ENCODE data around the gene DDX41.

Gene DDX41

GRCh38 chr5:177524539-177524900 is 7.8 kb upstream of the DDX41 start:
- TF ChIP-seq CTCF (conservative IDR thresholded peaks at IDR 0.05; ENCODE audit: low read length) (no peak), EZH2phosphoT487 (IDR thresholded peaks at IDR 0.05; ENCODE audit: borderline replicate concordance) (no peak)
- peaks cover 7% of the 10 kb centered on the region for H3K4me1 ChIP-seq (ENCODE audit: insufficient read depth, low read length, poor library complexity, severe bottlenecking)
- H2AFZ ChIP-seq (ENCODE audit: low read length) = no peak overlapping the region
- no peak overlapping the region for H3K9ac ChIP-seq (ENCODE audit: low read depth, low read length, poor library complexity, severe bottlenecking)
- H3F3A ChIP-seq (ENCODE audit: low read depth) = no peaks in the 10 kb centered on the region
- no peaks in the 10 kb centered on the region for H3K9me2 ChIP-seq (replicated peaks; ENCODE audit: low read depth, low read length)
- no peaks in the 10 kb centered on the region for H4K20me1 ChIP-seq (ENCODE audit: insufficient read depth, low read length, poor library complexity, severe bottlenecking)
- H3K4me2 ChIP-seq (ENCODE audit: low read depth, low read length, poor library complexity, severe bottlenecking) = no peak overlapping the region
- H3K4me3 ChIP-seq (ENCODE audit: low read length, poor library complexity, severe bottlenecking) = no peak overlapping the region
- no peaks in the 10 kb centered on the region for H3K9me3 ChIP-seq (ENCODE audit: insufficient read depth, low read depth, low read length)
- peaks cover 3% of the 10 kb centered on the region; the same call in 1 of the 2 replicates for H3K36me3 ChIP-seq (ENCODE audit: insufficient read depth, low read length)
- no peaks in the 10 kb centered on the region for H3K27me3 ChIP-seq (ENCODE audit: insufficient read depth, low read length, poor library complexity, severe bottlenecking)
- no peaks in the 10 kb centered on the region; the same call in 1 of the 2 replicates for H3K79me2 ChIP-seq (ENCODE audit: insufficient read depth, low read length)

- H4K20me1 ChIP-seq (ENCODE audit: insufficient read depth, low read length, poor library complexity, severe bottlenecking) = no peaks in the 10 kb centered on the region
- no peak overlapping the region for H3K9ac ChIP-seq (ENCODE audit: low read depth, low read length, poor library complexity, severe bottlenecking)
- peaks cover 3% of the 10 kb centered on the region; the same call in 1 of the 2 replicates for H3K36me3 ChIP-seq (ENCODE audit: insufficient read depth, low read length)
Measured at GRCh38 chr5:177523711-177524538, 7.2 kb upstream of the DDX41 start.

GRCh38 chr5:177520916-177521513 is 4.3 kb upstream of the DDX41 start:
- Histone ChIP-seq H3K79me2 (ENCODE audit: insufficient read depth, low read length) (peaks cover 10% of the 10 kb centered on the region; the same call in 1 of the 2 replicates), H3K9me3 (ENCODE audit: insufficient read depth, low read depth, low read length) (no peaks in the 10 kb centered on the region), H3F3A (ENCODE audit: low read depth) (no peaks in the 10 kb centered on the region), H3K27me3 (ENCODE audit: insufficient read depth, low read length, poor library complexity, severe bottlenecking) (no peaks in the 10 kb centered on the region), H3K4me2 (ENCODE audit: low read depth, low read length, poor library complexity, severe bottlenecking) (peak overlapping the region; percentile 16), H3K36me3 (ENCODE audit: insufficient read depth, low read length) (no peaks in the 10 kb centered on the region; the same call in 1 of the 2 replicates), H3K4me3 (ENCODE audit: low read length, poor library complexity, severe bottlenecking) (no peak overlapping the region), H2AFZ (ENCODE audit: low read length) (no peak overlapping the region), H4K20me1 (ENCODE audit: insufficient read depth, low read length, poor library complexity, severe bottlenecking) (peaks cover 2% of the 10 kb centered on the region), H3K9ac (ENCODE audit: low read depth, low read length, poor library complexity, severe bottlenecking) (no peak overlapping the region), H3K9me2 (replicated peaks; ENCODE audit: low read depth, low read length) (no peaks in the 10 kb centered on the region), H3K4me1 (ENCODE audit: insufficient read depth, low read length, poor library complexity, severe bottlenecking) (peaks cover 10% of the 10 kb centered on the region)
- no peak for TF ChIP-seq CTCF (conservative IDR thresholded peaks at IDR 0.05; ENCODE audit: low read length)
- TF ChIP-seq EZH2phosphoT487 (IDR thresholded peaks at IDR 0.05; ENCODE audit: borderline replicate concordance) = no peak

More at GRCh38 chr5:177523711-177524538, 7.2 kb upstream of the DDX41 start:
- Histone ChIP-seq H3K79me2 (ENCODE audit: insufficient read depth, low read length) (peaks cover 1% of the 10 kb centered on the region; the same call in 1 of the 2 replicates), H3K27me3 (ENCODE audit: insufficient read depth, low read length, poor library complexity, severe bottlenecking) (no peaks in the 10 kb centered on the region), H2AFZ (ENCODE audit: low read length) (no peak overlapping the region), H3K9me2 (replicated peaks; ENCODE audit: low read depth, low read length) (no peaks in the 10 kb centered on the region), H3F3A (ENCODE audit: low read depth) (no peaks in the 10 kb centered on the region), H3K4me3 (ENCODE audit: low read length, poor library complexity, severe bottlenecking) (no peak overlapping the region), H3K4me1 (ENCODE audit: insufficient read depth, low read length, poor library complexity, severe bottlenecking) (peaks cover 7% of the 10 kb centered on the region), H3K4me2 (ENCODE audit: low read depth, low read length, poor library complexity, severe bottlenecking) (no peak overlapping the region), H3K9me3 (ENCODE audit: insufficient read depth, low read depth, low read length) (no peaks in the 10 kb centered on the region)
- TF ChIP-seq CTCF (conservative IDR thresholded peaks at IDR 0.05; ENCODE audit: low read length) = no peak
- no peak for TF ChIP-seq EZH2phosphoT487 (IDR thresholded peaks at IDR 0.05; ENCODE audit: borderline replicate concordance)
